Heart right ventricle (tissue), 16 donors: ENCODE data around the gene IL21R. TPM values are rescaled to one million over a fixed set of nuclear protein-coding genes. Genes with fewer than 3 reads are reported as not detected.

Experiments used
- ATAC-seq, 8 donors: fragments of 200-7000 bp; cut with Tn5 transposase; one replicate each; pipeline ENCODE4 v1.9.1; 2020; ENCODE audit warnings: mild to moderate bottlenecking in 8 of 8, moderate library complexity in 8 of 8, moderate number of reproducible peaks in 1 of 8
- DNase-seq, 2 donors: peaks; one replicate each; pipeline ENCODE4 v3.0.0-alpha.2; 2020
- H3K27ac ChIP-seq, 10 donors: fragments of 200-600 bp; sonication (generic) in 2 of 10; one replicate each; pipeline versions ENCODE4 v1.5.0 to v1.8.0; 2020 to 2022; ENCODE audit warnings: mild to moderate bottlenecking in 3 of 10
- H3K27me3 ChIP-seq, 7 donors: fragments of 200-600 bp; one replicate each; pipeline ENCODE4 v1.8.0; 2021 to 2022; ENCODE audit warnings: mild to moderate bottlenecking in 2 of 7
- H3K36me3 ChIP-seq, 9 donors: fragments of 200-600 bp; sonication (generic) in 1 of 9; one replicate each; pipeline versions ENCODE4 v1.5.0 to v1.8.0; 2020 to 2022; ENCODE audit warnings: mild to moderate bottlenecking in 2 of 9
- H3K4me1 ChIP-seq, 9 donors: fragments of 200-600 bp; sonication (generic) in 1 of 9; one replicate each; pipeline versions ENCODE4 v1.5.0 to v1.8.0; 2020 to 2022; ENCODE audit warnings: mild to moderate bottlenecking in 4 of 9
- H3K4me3 ChIP-seq, 10 donors: fragments of 200-600 bp; sonication (generic) in 2 of 10; one replicate each; pipeline versions ENCODE4 v1.5.0 to v1.8.0; 2020 to 2022; ENCODE audit warnings: mild to moderate bottlenecking in 7 of 10, moderate library complexity in 2 of 10
- H3K9me3 ChIP-seq, 11 donors: fragments of 200-600 bp in 10 of 11; sonication (generic) in 2 of 11; one replicate each; pipeline versions ENCODE4 v1.5.0 to v1.8.0; 2013 to 2022; ENCODE audit warnings: mild to moderate bottlenecking in 2 of 11, control low read depth in 1 of 11, moderate library complexity in 1 of 11
- WGBS, 2 donors: extraction: QIAGEN DNeasy Blood & Tissue Kit; methylation state at CpG; one replicate each; pipeline ENCODE4 v1.1.7; 2013; ENCODE audit warnings: inconsistent platforms in 1 of 2; 5-methylcytosine and 5-hydroxymethylcytosine counted together
- intact Hi-C, 10 donors: fragments of 100-400 bp; cut with DNase I; formaldehyde crosslinking; loops; one replicate each; pipeline versions ENCODE4 v1.11.1 to v1.14.2; 2022
- polyA plus RNA-seq, 2 donors: library from polyadenylated mRNA; stranded (reverse); fragments of 200-250 nt; gene quantifications; one replicate each; pipeline ENCODE4 v1.2.3, GENCODE V29; 2013
- total RNA-seq, 10 donors: library from RNA; stranded (reverse); fragmentation: NEBNext Ultra II Directional in 3 of 10; extraction: Animal tissue kit (Norgen Biotek cat#: 25700) in 3 of 10; gene quantifications; one replicate each; pipeline versions ENCODE4 v1.2.1 to v1.2.4, GENCODE V29; 2021 to 2023
- TF ChIP-seq, protein P1 (sequence below), 9 donors: fragments of 200-600 bp; sonication (generic) in 2 of 9; IDR thresholded peaks; one replicate each; pipeline versions ENCODE4 v1.5.0 to v1.8.0; 2021 to 2022; ENCODE audit warnings: antibody characterized with exemption in 9 of 9, mild to moderate bottlenecking in 5 of 9, moderate library complexity in 1 of 9
- donor health status: Arrhythmogenic right ventricular cardiomyopathy.
- donor health status: ischemic (EF 13 %, LVEDD 7.1; RV severe dilation, severe dysfunction).
- donor health status: healthy with polysubstance abuse.
- donor health status: DM: no; HTN: yes; CAD: no.
- donor health status: DM: no; HTN: no; CAD: no.
- donor health status: ischemic (EF 25% LVEDD 6.9; RV normal size, moderate dysfunction).
- donor health status: ischemic (EF 25% LVEDD 5.7; RV mildly dilated, moderate dysfunction).
- donor health status: healthy.
- donor health status: DM: yes; HTN: yes; CAD: no.
- donor health status: Ischemic cardiomyopathy.
- donor health status: ischemic (EF 35%, LVEDD 5.7; RV mildly dilated, moderate dysfunction).
- donor health status: nonischemic (EF 11% LVEDD 7.7; RV severe dilation, severe dysfunction).
- donor health status: DM: yes; HTN: yes; CAD: no.
- donor health status: PGD.
- donor health status: ischemic (EF 29% LVEDD 5.4; RV normal size, mild dysfunction).
- donor health status: nonischemic (EF 23%, LVEDD 6.1; RV moderate dilation, normal function).

The IL21R gene
- total and polyA plus RNA-seq, 12 donors: 0.06 to 3.6 (median 0.14) TPM; not detected in 2

DNA sequence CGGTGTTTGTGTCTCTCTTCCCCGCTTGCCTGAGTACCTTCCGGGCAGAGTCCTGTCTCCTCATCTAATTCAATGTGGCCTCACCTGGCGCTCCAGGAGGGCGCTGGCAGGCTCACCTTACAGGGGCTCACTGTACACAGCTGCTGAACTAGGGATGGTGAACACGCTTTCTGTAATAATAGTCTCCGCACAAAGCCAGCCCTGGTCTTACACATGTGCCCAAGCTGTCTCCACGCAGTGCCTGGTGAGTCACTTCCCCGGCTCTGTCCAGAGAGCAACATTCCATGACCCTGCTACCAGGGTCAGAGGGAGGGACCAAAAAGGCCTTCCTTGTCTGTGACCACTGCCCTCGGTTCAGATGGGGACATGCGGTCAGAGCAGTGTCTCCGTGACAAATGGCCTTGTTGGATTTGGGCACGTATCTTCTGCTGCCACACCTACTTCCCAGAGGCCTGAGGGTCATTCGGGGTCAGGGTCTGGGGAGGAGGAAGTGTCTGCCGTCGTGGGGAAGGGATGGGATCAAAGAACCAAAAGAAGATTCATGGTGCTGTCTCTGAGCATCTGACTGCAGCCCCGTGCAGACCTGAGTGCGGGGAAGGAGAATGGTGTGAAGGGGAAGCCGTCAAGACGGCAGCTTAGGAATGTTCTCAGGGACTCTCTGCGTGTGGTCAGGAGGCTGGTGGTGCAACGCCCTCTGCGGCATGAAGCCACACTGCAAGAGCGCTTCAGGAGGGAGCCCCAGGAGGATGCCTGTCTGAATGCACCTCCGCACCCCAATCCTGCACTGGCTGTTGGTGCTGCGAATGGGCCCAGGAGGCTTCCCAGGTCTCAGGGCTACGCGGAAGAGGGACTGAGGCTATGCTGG is 68.8 kb downstream of the IL21R start:
- DNase-seq: no peak
- Histone ChIP-seq H3K27me3 (no peaks in the 10 kb centered on the region), H3K36me3 (peaks cover 0 to 100% (median 83%) of the 10 kb centered on the region in 9 donors), H3K27ac (peak overlapping the region in 1 of 10 donors; percentile 29), H3K9me3 (no peaks in the 10 kb centered on the region), H3K4me1 (peaks cover 0 to 11% (median 0%) of the 10 kb centered on the region in 9 donors), H3K4me3 (no peak overlapping the region)
- intact Hi-C loops: loop anchor here in 1 of 10 donors (10.0 kb wide), 1 partner anchor 64 kb away; no protein-coding TSS in a partner anchor
- peak in 6 of 8 donors; percentile 36 to 70 (median 54) for ATAC-seq
- WGBS, 2 donors: 74 to 82% methylated on average over 28 of the region's 28 CpGs
- TF ChIP-seq, protein P1, sequence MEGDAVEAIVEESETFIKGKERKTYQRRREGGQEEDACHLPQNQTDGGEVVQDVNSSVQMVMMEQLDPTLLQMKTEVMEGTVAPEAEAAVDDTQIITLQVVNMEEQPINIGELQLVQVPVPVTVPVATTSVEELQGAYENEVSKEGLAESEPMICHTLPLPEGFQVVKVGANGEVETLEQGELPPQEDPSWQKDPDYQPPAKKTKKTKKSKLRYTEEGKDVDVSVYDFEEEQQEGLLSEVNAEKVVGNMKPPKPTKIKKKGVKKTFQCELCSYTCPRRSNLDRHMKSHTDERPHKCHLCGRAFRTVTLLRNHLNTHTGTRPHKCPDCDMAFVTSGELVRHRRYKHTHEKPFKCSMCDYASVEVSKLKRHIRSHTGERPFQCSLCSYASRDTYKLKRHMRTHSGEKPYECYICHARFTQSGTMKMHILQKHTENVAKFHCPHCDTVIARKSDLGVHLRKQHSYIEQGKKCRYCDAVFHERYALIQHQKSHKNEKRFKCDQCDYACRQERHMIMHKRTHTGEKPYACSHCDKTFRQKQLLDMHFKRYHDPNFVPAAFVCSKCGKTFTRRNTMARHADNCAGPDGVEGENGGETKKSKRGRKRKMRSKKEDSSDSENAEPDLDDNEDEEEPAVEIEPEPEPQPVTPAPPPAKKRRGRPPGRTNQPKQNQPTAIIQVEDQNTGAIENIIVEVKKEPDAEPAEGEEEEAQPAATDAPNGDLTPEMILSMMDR (IDR thresholded peaks at IDR 0.05): no peak

DNA sequence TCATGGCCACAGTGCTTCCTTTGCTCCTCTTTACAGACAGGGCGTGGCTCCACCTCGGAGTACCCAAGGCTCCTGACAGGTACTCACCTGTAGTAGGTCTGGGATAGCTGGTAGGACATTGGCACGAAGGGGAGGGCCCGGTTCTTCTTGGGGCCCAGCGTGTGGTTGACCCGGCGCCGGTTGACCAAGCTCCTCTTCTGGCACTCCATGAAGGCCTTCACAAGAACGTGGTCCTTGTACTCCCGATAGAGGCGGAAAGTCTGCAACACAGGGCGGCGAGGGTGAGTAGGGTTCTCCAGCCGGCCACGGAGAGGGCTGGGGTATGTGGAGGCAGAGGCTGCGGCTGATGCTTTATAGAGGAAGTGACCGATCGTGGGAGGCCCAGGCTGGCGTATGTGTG is 69.7 kb downstream of the IL21R start:
- Histone ChIP-seq H3K4me1 (peaks cover 0 to 11% (median 0%) of the 10 kb centered on the region in 9 donors), H3K9me3 (no peaks in the 10 kb centered on the region), H3K36me3 (peaks cover 0 to 100% (median 84%) of the 10 kb centered on the region in 9 donors), H3K27ac (no peak overlapping the region), H3K4me3 (no peak overlapping the region), H3K27me3 (no peaks in the 10 kb centered on the region)
- ATAC-seq: no peak
- TF ChIP-seq, protein P1 (IDR thresholded peaks at IDR 0.05): no peak
- intact Hi-C loops: loop anchor here in 1 of 10 donors (10.0 kb wide), 1 partner anchor 63 kb away; no protein-coding TSS in a partner anchor
- DNase-seq: no peak
- 95% methylated on average over 19 of the region's 19 CpGs for WGBS, 2 donors

DNA sequence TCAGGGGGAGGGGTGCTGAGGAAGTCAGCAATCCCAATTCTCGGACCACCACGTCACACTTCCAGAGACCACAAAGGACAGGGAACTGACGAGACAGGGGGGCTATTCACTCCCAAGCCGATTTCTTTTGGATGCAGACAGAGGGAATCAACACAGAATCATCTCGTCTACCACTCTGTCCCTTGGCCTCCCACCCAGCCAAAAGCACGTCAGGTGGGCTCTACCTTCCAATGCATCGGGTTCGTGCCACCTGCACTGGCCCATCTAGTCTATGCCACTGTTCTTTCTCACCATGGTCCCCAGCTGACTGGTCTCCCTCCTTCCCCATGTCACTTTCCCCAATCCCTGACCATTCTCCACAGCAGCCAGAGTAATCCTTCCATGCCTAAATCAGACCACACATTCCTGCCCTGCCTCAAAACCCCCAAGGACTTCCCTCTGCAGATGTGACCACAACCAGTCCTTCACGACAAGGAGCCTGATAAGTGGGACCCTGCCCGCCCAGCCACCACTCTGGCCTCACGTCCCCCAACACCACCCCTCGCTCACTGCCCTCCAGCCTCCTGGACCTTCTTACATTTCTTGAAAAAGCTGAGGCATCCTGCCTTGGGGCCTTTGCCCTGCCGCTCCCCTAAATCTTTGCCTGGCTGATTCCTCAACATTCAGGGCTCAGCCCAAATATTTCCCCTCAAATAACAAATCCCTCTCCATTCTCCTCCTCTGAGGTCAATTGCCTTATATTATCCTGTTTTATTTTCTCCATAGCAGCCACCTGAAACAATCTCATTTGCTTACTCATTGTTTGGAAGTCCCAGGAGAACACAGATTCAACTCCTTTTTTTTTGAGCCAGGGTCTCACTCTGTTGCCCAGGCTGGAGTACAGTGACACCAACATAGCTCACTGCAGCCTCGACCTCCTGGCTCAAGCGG is 70.4 kb downstream of the IL21R start:
- ATAC-seq (no peak), DNase-seq (no peak)
- Histone ChIP-seq H3K9me3 (no peaks in the 10 kb centered on the region), H3K27me3 (no peaks in the 10 kb centered on the region), H3K4me3 (no peak overlapping the region), H3K27ac (no peak overlapping the region), H3K4me1 (peaks cover 0 to 11% (median 0%) of the 10 kb centered on the region in 9 donors), H3K36me3 (peaks cover 0 to 100% (median 84%) of the 10 kb centered on the region in 9 donors)
- intact Hi-C loops: loop anchor here in 1 of 10 donors (10.0 kb wide), 1 partner anchor 62 kb away; no protein-coding TSS in a partner anchor
- 91 to 96% methylated on average over 15 of the region's 15 CpGs for WGBS, 2 donors
- TF ChIP-seq, protein P1 (IDR thresholded peaks at IDR 0.05): no peak
